Small intestine (tissue), 7 donors: ENCODE results near the gene TSTD2. TPM values are rescaled to one million over a fixed set of nuclear protein-coding genes. Genes with fewer than 3 reads are reported as not detected.

Experiments used
- DNase-seq, 2 donors: peaks; one replicate each; pipeline versions ENCODE4 v3.0.0 to v3.0.0-alpha.2; 2013
- FAIRE-seq: peaks from 2 replicates; lab custom pipeline; 2012; peaks lifted over from hg19 to GRCh38; lab: Jason Lieb, UNC
- H3K27ac ChIP-seq, 3 donors: one replicate each; pipeline ENCODE4 v1.5.1; 2013; ENCODE audit warnings: low read length in 2 of 3, mild to moderate bottlenecking in 2 of 3, control low read depth in 1 of 3, inconsistent platforms in 1 of 3, low read depth in 1 of 3, moderate library complexity in 1 of 3
- H3K27me3 ChIP-seq, 3 donors: one replicate each; pipeline ENCODE4 v1.6.1; 2013; ENCODE audit warnings: low read length in 3 of 3, inconsistent platforms in 1 of 3; ENCODE audit not compliant: control insufficient read depth in 3 of 3, insufficient read depth in 3 of 3
- H3K36me3 ChIP-seq, 3 donors: one replicate each; pipeline ENCODE4 v1.6.1; 2013; ENCODE audit warnings: low read length in 3 of 3, inconsistent platforms in 1 of 3, low read depth in 1 of 3, mild to moderate bottlenecking in 1 of 3, moderate library complexity in 1 of 3; ENCODE audit not compliant: control insufficient read depth in 3 of 3, insufficient read depth in 2 of 3
- H3K4me1 ChIP-seq, 3 donors: one replicate each; pipeline ENCODE4 v1.6.1; 2013; ENCODE audit warnings: low read length in 2 of 3, inconsistent platforms in 1 of 3, low read depth in 1 of 3, mild to moderate bottlenecking in 1 of 3, moderate library complexity in 1 of 3; ENCODE audit not compliant: control insufficient read depth in 3 of 3, insufficient read depth in 2 of 3
- H3K4me3 ChIP-seq, 3 donors: one replicate each; pipeline ENCODE4 v1.5.1; 2013; ENCODE audit warnings: low read length in 3 of 3, control low read depth in 1 of 3, inconsistent platforms in 1 of 3, low read depth in 1 of 3, mild to moderate bottlenecking in 1 of 3, moderate library complexity in 1 of 3
- H3K9me3 ChIP-seq, 2 donors: one replicate each; pipeline ENCODE4 v1.6.1; 2013; ENCODE audit warnings: low read depth in 1 of 2, low read length in 1 of 2; ENCODE audit not compliant: control insufficient read depth in 2 of 2, insufficient read depth in 1 of 2
- WGBS, 3 donors: extraction: QIAGEN DNeasy Blood & Tissue Kit; methylation state at CpG; one replicate each; pipeline ENCODE4 v1.1.7; 2013; 5-methylcytosine and 5-hydroxymethylcytosine counted together
- polyA plus RNA-seq, 4 donors: library from polyadenylated mRNA; stranded (reverse) in 3 of 4; unstranded in 1 of 4; fragments of 200-250 nt in 3 of 4; fragments of 120-200 nt in 1 of 4; gene quantifications; one replicate each; pipeline versions ENCODE4 v1.2.1 to v1.2.3, GENCODE V29; 2013
- donor health status: healthy with polysubstance abuse.
- donor health status: control.
- donor health status: control.
- donor health status: Bipolar disorder and iron deficiency.
- donor health status: healthy.

TSTD2 gene
- polyA plus RNA-seq, 4 donors, result 7.2 to 17.4 (median 7.8) TPM

DNA sequence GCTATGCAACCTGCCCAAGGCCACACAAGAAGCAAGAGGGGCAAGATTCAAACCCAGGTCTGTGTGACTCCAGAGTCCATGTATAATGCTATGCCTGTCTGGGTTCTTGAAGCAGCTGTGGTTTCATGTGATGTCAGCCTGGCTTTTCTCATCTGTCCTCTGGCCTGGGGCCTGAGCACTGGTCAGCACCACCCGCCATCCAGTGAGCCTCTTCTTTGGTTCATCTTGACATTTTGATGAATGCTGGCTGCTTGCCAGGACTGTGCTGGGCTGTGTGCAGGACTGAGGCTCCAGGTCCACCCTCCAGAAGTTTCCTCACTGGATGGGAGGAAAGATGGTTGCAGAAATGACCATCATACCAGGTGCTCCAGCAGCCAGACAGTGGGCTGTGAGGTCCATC, 61.5 kb downstream of the TSTD2 start:
- FAIRE-seq, result no peak
- 80 to 89% (median 81%) methylated on average over 1 of the region's 1 CpG for WGBS, 3 donors
- DNase-seq, result no peak
- H3K9me3 ChIP-seq, result no peaks in the 10 kb centered on the region
- H3K36me3 ChIP-seq, result no peaks in the 10 kb centered on the region
- H3K4me1 ChIP-seq, result no peaks in the 10 kb centered on the region
- no peaks in the 10 kb centered on the region for H3K27me3 ChIP-seq
- H3K4me3 ChIP-seq, result no peak overlapping the region
- H3K27ac ChIP-seq, result no peak overlapping the region

DNA sequence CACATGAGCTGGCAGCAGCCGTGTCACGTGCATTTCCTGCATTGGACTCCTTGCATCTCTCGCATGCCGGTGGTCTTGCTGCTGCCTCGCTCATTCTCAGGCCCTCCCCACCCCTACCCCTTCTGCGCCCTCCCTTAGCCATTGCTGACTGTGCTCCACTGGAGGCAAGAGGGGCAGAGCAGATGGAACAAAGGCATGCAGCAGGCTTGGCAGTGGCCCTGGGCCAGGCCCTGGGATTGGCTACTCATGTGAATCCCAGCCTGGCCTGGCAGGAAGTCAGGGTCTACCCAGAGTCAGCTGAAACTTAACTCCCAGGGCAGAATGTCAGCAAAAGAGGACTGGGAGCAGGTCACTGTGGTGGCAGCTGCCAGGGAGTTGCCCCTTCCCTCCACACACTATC, 62.3 kb downstream of the TSTD2 start:
- no peaks in the 10 kb centered on the region for H3K4me1 ChIP-seq
- DNase-seq (no peak), FAIRE-seq (no peak)
- 85 to 95% (median 94%) methylated on average over 6 of the region's 6 CpGs for WGBS, 3 donors
- no peak overlapping the region for H3K27ac ChIP-seq
- no peak overlapping the region for H3K4me3 ChIP-seq
- no peaks in the 10 kb centered on the region for H3K27me3 ChIP-seq
- no peaks in the 10 kb centered on the region for H3K9me3 ChIP-seq
- no peaks in the 10 kb centered on the region for H3K36me3 ChIP-seq

DNA sequence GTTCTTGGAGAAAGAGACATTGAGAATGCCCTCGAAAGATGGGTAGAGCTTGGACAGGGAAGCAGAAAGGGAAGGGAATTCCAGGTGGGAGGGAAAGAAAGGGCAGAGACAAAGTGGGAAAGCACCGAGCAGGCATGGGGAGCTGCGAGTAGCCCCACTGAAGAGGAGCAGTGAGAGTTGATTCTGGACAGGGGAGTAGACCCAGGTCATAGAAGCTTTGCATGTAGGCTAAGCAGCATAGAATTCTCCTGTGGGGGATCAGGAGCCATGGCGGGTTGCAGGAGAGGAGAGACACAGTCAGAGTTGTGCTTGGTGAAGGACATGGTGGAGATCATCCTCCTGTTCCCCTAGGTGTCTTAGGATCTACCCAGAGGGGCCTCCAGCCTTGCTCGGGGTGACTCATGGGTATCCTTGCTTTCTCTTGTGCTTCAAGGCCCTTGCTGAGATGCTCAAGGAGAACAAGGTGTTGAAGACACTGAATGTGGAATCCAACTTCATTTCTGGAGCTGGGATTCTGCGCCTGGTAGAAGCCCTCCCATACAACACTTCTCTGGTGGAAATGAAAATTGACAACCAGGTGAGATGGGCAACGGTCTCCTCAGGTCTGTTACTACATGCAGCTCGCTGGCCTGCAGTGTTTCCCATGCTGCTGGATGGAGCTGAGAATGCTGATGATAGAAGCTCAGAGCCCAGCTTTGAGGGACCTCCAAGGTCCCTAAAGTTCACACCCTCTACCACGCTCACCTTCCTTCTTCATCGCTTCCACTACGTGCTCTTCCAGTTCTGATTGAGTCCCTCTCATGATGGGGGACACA, 64.5 kb downstream of the TSTD2 start:
- H3K4me1 ChIP-seq, result peaks cover 0 to 3% (median 3%) of the 10 kb centered on the region in 3 donors
- no peak overlapping the region for H3K4me3 ChIP-seq
- H3K27me3 ChIP-seq, result peaks cover 0 to 6% (median 0%) of the 10 kb centered on the region in 3 donors
- DNase-seq (no peak), FAIRE-seq (no peak)
- H3K9me3 ChIP-seq, result no peaks in the 10 kb centered on the region
- H3K36me3 ChIP-seq, result no peaks in the 10 kb centered on the region
- 88 to 93% (median 89%) methylated on average over 11 of the region's 11 CpGs for WGBS, 3 donors
- H3K27ac ChIP-seq, result no peak overlapping the region

DNA sequence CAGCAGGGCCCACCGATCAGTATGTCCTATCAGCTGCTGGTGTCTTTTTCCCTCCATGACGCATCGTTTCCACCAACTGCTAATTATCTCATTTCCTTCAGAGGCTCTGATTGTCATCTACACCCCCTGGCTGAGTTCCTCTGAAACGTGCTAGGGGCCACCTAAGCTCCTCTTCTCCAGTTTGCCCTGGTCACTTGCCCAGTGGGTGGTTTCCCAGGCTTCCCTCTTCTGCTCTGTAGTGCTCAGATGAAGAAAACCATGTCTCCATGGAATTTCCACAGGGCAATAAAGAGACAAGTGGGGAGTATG, 65.3 kb downstream of the TSTD2 start:
- Histone ChIP-seq H3K4me1 (peaks cover 0 to 3% (median 3%) of the 10 kb centered on the region in 3 donors), H3K4me3 (no peak overlapping the region), H3K36me3 (no peaks in the 10 kb centered on the region), H3K9me3 (no peaks in the 10 kb centered on the region), H3K27me3 (peaks cover 0 to 6% (median 0%) of the 10 kb centered on the region in 3 donors), H3K27ac (no peak overlapping the region)
- no peak for FAIRE-seq
- DNase-seq, result no peak
- 67 to 80% (median 70%) methylated on average over 4 of the region's 4 CpGs for WGBS, 3 donors

DNA sequence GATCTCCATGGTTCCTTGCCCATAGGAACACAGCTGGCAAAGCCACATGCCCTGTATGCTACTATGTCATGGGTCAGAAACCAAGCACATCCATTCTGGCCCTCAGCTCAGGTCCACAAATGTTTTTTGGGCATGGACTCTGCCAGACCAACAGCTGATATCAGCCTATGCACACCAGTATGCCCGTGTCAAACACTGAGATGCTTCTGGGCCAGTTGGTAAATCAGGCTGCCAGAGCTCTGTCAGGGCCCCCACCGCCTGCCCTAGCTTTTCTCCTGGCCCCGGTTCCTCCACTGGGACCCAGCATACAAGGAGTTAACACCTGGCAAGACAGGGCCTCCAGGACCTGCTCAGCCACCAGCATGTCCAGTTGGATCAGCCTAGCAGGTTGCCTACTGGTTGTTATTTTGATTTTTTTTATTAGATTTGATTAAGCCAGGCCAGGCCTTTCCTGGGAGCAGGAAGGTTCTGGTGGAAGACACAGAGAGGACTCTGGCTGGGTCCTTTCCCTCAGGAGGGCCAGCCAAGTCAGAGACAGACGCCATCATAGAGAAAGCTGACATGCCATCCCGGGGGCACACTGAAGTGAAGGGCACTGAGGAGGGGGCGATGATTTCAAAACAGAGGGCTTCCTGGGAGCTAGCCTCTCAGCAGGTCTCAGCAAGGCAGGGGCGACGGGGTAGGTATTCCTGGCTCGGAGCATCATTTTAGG, 65.8 kb downstream of the TSTD2 start:
- Histone ChIP-seq H3K27me3 (peaks cover 0 to 6% (median 0%) of the 10 kb centered on the region in 3 donors), H3K4me1 (peaks cover 0 to 3% (median 3%) of the 10 kb centered on the region in 3 donors), H3K36me3 (no peaks in the 10 kb centered on the region), H3K4me3 (no peak overlapping the region), H3K27ac (no peak overlapping the region), H3K9me3 (no peaks in the 10 kb centered on the region)
- FAIRE-seq (no peak), DNase-seq (no peak)
- WGBS, 3 donors, result 70 to 82% (median 75%) methylated on average over 9 of the region's 9 CpGs

DNA sequence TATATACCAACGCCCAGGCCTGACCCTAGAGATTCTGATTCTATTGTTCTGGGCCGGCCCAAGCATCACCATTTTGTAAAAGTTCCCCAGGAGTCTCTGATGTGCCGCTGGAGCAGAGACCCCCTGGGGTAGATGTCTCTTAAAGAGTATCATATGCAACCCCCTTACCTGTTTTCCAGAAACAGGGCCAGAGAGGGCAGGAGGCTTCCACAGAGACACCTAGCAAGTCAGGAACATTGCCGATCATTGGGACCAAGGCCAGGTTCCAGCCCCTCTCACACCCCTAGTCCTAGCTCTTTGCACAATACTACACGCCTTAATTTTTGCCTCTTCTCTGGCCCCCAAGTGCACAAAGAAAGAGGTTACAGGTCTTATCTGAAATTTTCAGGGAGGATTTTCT, 67.9 kb downstream of the TSTD2 start:
- FAIRE-seq, result no peak

DNA sequence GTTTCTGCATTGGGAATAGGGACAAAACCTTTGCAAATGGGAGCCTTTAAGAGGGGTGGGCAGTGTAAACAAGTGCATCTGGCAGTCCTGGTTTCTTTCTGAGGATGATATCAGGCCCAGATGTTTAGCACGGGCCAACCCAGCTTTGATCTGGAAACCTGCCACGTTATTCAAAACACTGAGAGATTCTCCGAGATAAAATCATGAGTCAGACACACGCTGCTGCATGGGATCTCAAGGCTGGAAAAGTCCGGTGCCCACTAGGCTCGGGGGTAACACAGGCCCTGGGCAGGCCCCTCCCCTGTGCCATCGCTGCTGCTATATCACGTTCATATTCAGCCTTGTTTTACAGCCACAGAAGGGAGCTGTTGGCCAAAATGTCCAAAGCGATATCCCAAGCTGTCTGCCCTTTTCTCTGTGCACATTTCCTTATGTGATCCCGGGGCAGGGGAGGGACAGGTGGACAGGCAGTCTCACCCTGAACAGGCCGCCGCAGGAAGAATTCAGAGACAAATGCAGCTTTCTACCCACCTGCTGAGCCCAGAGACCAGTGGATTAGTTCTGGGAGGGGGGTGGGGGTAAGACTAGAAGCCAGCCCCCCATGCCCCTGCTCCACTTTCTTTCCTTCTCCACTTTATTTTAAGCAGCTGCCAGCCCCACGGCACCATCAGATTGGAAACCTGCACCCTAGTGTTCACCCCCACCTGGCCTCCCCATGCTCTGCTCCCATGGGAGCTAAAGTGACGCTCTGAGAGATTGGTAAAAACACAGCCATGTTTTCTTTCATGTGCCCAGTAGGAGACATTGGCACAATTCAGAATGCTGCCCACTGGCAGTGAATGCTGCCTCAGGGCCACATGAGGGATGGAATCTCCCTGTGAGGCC, 68.6 kb downstream of the TSTD2 start:
- DNase-seq, result peak; percentile 13 to 40
- peak overlapping the region in 1 of 3 donors; percentile 28 for H3K27ac ChIP-seq
- no peaks in the 10 kb centered on the region for H3K9me3 ChIP-seq
- FAIRE-seq, result no peak
- H3K4me1 ChIP-seq, result peaks cover 0 to 3% (median 3%) of the 10 kb centered on the region in 3 donors
- WGBS, 3 donors, result 21 to 42% (median 32%) methylated on average over 14 of the region's 14 CpGs
- H3K27me3 ChIP-seq, result peaks cover 0 to 6% (median 0%) of the 10 kb centered on the region in 3 donors
- no peaks in the 10 kb centered on the region for H3K36me3 ChIP-seq
- no peak overlapping the region for H3K4me3 ChIP-seq

More for the DNA sequence above, 67.9 kb downstream of the TSTD2 start:
- Histone ChIP-seq H3K9me3 (no peaks in the 10 kb centered on the region), H3K27me3 (peaks cover 0 to 6% (median 0%) of the 10 kb centered on the region in 3 donors), H3K27ac (no peak overlapping the region), H3K4me3 (no peak overlapping the region), H3K4me1 (peaks cover 0 to 3% (median 3%) of the 10 kb centered on the region in 3 donors), H3K36me3 (no peaks in the 10 kb centered on the region)
- WGBS, 3 donors, result 77 to 89% (median 83%) methylated on average over 5 of the region's 5 CpGs
- DNase-seq, result no peak
